Measurements from ENCODE around the gene TYSND1. TPM values are rescaled to one million over a fixed set of nuclear protein-coding genes. Genes with fewer than 3 reads are reported as not detected.
A peak's percentile ranks its signal among the peaks of the same experiment; 100 is the strongest.

The TYSND1 gene
- total RNA-seq, 1 experiment from 2014 or later = 16.5 TPM

DNA sequence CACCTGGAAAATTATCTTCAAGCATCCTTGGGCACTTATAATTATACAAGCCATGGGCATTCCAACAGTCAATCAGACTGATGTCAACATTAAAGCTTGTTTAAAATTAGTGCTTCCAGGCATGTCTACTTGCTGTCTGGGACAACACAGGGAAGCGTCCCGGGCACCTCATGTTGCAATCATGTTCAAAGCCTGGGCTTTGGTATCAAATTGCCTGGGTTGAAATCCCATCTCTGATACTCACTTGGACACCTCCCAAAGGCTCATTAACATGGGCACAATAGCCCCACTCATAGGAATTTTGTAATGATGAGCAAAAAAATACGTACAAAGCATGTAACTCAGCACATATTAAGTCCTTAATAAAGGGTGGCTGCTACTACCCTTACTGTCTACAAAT, 28.3 kb downstream of the TYSND1 start:
- H3K27ac Mint-ChIP-seq (ENCODE audit: low read depth, unreplicated experiment) = no peak overlapping the region
- no peak overlapping the region for H3K4me3 Mint-ChIP-seq (ENCODE audit: unreplicated experiment)
- no peaks in the 10 kb centered on the region for H3K27me3 Mint-ChIP-seq (ENCODE audit: insufficient read depth, unreplicated experiment)
- no peak for TF ChIP-seq CTCF (IDR thresholded peaks at IDR 0.05; ENCODE audit: unreplicated experiment)
- H3K4me1 Mint-ChIP-seq (ENCODE audit: insufficient read depth, unreplicated experiment) = peaks cover 6% of the 10 kb centered on the region
- H3K9me3 Mint-ChIP-seq (ENCODE audit: unreplicated experiment) = no peaks in the 10 kb centered on the region
- intact Hi-C loops (cut with micrococcal nuclease) = no loop called here
- ChIA-PET CTCF (interaction anchor here (0.6 to 5.7 kb wide), 10 partner anchors 10 to 401 kb away, joined by 3 to 107 read pairs (median 8); partner anchors contain the start of gene TYSND1), POLR2A (interaction anchor here (0.5 to 1.9 kb wide), 6 partner anchors 13 to 30 kb away, joined by 3 to 7 read pairs (median 4); partner anchors contain the start of gene TYSND1)
- no TSS peak for BruUV-seq (replicated peaks)
- peaks cover 50% of the 10 kb centered on the region for H3K36me3 Mint-ChIP-seq (ENCODE audit: insufficient read depth, unreplicated experiment)
- peak; percentile 50 for DNase-seq (ENCODE audit: unreplicated experiment)

- no peak overlapping the region for H3K27ac Mint-ChIP-seq (ENCODE audit: low read depth, unreplicated experiment)
- H3K9me3 Mint-ChIP-seq (ENCODE audit: unreplicated experiment) = no peaks in the 10 kb centered on the region
- peaks cover 6% of the 10 kb centered on the region for H3K4me1 Mint-ChIP-seq (ENCODE audit: insufficient read depth, unreplicated experiment)
- no peak for TF ChIP-seq CTCF (IDR thresholded peaks at IDR 0.05; ENCODE audit: unreplicated experiment)
- ChIA-PET POLR2A (interaction anchor here (1.2 kb wide), 1 partner anchor 13 kb away, joined by 4 read pairs; no protein-coding TSS in a partner anchor), CTCF (interaction anchor here (0.6 to 5.7 kb wide), 8 partner anchors 10 to 401 kb away, joined by 3 to 107 read pairs (median 14); partner anchors contain the start of gene TYSND1)
- no peak for DNase-seq (ENCODE audit: unreplicated experiment)
- no peaks in the 10 kb centered on the region for H3K27me3 Mint-ChIP-seq (ENCODE audit: insufficient read depth, unreplicated experiment)
- peaks cover 54% of the 10 kb centered on the region for H3K36me3 Mint-ChIP-seq (ENCODE audit: insufficient read depth, unreplicated experiment)
- no TSS peak for BruUV-seq (replicated peaks)
- no peak overlapping the region for H3K4me3 Mint-ChIP-seq (ENCODE audit: unreplicated experiment)
- intact Hi-C loops (cut with micrococcal nuclease) = loop anchor here (2.0 kb wide), 1 partner anchor 29 kb away; the partner anchor contains the start of gene TYSND1
Measured at GRCh38 chr10:70117646-70118045, 28.9 kb downstream of the TYSND1 start.

GRCh38 chr10:70115948-70116682, 30.4 kb downstream of the TYSND1 start:
- TF ChIP-seq CTCF (IDR thresholded peaks at IDR 0.05; ENCODE audit: unreplicated experiment) = peak; percentile 65
- DNase-seq (ENCODE audit: unreplicated experiment) = peak; percentile 68
- BruUV-seq (replicated peaks) = no TSS peak

DNA sequence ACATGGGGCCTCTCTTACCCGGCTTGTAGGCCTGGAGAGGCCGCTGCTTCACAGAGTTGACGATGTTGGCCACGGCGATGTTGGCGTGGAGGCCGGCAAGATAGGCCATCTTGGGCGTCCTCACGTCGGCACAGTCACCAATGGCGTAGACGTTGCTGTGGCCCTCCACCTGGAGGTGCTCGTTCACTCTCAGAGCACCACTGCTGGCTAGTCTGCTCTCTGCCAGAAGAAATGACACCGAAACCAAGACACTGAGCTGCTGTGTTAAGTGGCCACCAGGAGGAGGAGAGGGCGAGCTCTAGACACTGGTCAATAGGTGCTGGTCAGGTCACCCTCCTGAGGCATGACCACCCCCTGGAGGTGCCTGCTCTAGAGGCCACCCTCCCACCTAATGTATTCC, 31.6 kb downstream of the TYSND1 start:
- Mint-ChIP-seq H3K9me3 (ENCODE audit: unreplicated experiment) (no peaks in the 10 kb centered on the region), H3K4me1 (ENCODE audit: insufficient read depth, unreplicated experiment) (peaks cover 6% of the 10 kb centered on the region), H3K36me3 (ENCODE audit: insufficient read depth, unreplicated experiment) (peaks cover 56% of the 10 kb centered on the region), H3K27me3 (ENCODE audit: insufficient read depth, unreplicated experiment) (no peaks in the 10 kb centered on the region), H3K27ac (ENCODE audit: low read depth, unreplicated experiment) (no peak overlapping the region), H3K4me3 (ENCODE audit: unreplicated experiment) (no peak overlapping the region)
- no TSS peak for BruUV-seq (replicated peaks)
- no peak for DNase-seq (ENCODE audit: unreplicated experiment)
- no peak for TF ChIP-seq CTCF (IDR thresholded peaks at IDR 0.05; ENCODE audit: unreplicated experiment)
- ChIA-PET CTCF (interaction anchor here (0.6 to 5.7 kb wide), 17 partner anchors 9 to 660 kb away, joined by 3 to 107 read pairs (median 4); partner anchors contain the start of genes AIFM2 and TYSND1), POLR2A (interaction anchor here (0.6 to 3.2 kb wide), 2 partner anchors 15 to 31 kb away, joined by 3 to 31 read pairs; partner anchors contain the start of gene TYSND1)
- intact Hi-C loops (cut with micrococcal nuclease) = no loop called here

More at GRCh38 chr10:70115948-70116682, 30.4 kb downstream of the TYSND1 start:
- Mint-ChIP-seq H3K27ac (ENCODE audit: low read depth, unreplicated experiment) (no peak overlapping the region), H3K4me3 (ENCODE audit: unreplicated experiment) (no peak overlapping the region), H3K4me1 (ENCODE audit: insufficient read depth, unreplicated experiment) (peaks cover 6% of the 10 kb centered on the region), H3K27me3 (ENCODE audit: insufficient read depth, unreplicated experiment) (no peaks in the 10 kb centered on the region), H3K9me3 (ENCODE audit: unreplicated experiment) (no peaks in the 10 kb centered on the region), H3K36me3 (ENCODE audit: insufficient read depth, unreplicated experiment) (peaks cover 61% of the 10 kb centered on the region)
- intact Hi-C loops (cut with micrococcal nuclease) = loop anchor here (1.0 to 2.0 kb wide), 2 partner anchors 31 to 248 kb away; partner anchors contain the start of gene TYSND1
- ChIA-PET CTCF (interaction anchor here (0.5 to 5.7 kb wide), 57 partner anchors 7 to 944 kb away, joined by 3 to 107 read pairs (median 4); partner anchors contain the start of genes AIFM2 and TYSND1), POLR2A (interaction anchor here (0.6 to 3.2 kb wide), 5 partner anchors 11 to 249 kb away, joined by 3 to 31 read pairs (median 6); partner anchors contain the start of gene TYSND1)
